Left lobe of liver (tissue), 2 donors: Measurements from ENCODE around the gene OR13J1. TPM values are rescaled to one million over a fixed set of nuclear protein-coding genes. Genes with fewer than 3 reads are reported as not detected.
"Not testable (repeated sequence)": the region's sequence is repeated elsewhere in the genome, so short reads cannot be mapped to it uniquely, and the experiment has no call there.

Experiments
- ATAC-seq: fragments of 200-7000 bp; cut with Tn5 transposase; one replicate; pipeline ENCODE4 v1.9.1; 2020; ENCODE audit warnings: mild to moderate bottlenecking, moderate library complexity
- DNase-seq: peaks from one replicate; pipeline ENCODE4 v3.0.0-alpha.2; 2020; ENCODE audit warnings: low spot score
- total RNA-seq: library from RNA; stranded (reverse); gene quantifications from one replicate; pipeline ENCODE4 v1.2.1, GENCODE V29; 2021
- donor health status: DM: no; HTN: no; CAD: no; lungs with moderate emphysema.
- donor health status: DM: no; HTN: yes; CAD: no.

OR13J1 gene
- total RNA-seq, 1 donor from 2014 or later: not detected

DNA sequence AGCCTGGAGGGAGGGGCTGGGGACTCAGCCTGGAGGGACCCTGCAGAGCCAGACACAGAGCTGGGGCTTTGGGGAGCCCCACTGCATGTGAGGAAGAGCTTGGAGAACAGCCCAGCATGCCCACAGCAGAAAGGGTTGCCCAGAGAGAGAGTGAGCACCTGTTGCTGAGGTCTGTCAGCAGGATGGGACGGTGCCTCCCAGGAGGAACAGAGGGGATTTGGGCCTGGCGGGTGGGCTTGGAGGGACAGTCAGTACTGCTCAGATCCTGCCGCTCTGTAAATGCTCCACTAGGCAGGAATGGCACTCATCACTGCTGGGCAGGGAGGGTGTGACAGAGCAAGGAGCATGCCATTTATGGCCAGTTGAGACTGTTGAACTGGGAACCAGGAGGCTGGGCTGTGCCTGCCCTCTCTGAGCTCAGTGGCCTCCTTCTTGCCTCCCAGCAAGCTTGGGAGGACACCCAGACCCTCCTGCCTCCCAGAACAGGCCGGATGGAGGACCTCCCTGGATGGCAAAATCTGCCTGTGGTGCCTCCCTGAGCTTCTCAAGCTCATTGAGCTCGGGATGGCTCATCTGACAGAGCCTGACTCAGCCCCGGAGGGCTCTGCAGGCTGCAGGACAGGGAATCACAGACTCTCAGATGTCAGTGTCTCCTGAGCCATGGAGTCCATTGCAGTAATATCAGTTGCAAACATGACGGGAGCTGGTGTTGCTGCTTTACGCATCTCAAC is 35.0 kb upstream of the OR13J1 start:
- DNase-seq: no peak
- no peak for ATAC-seq

DNA sequence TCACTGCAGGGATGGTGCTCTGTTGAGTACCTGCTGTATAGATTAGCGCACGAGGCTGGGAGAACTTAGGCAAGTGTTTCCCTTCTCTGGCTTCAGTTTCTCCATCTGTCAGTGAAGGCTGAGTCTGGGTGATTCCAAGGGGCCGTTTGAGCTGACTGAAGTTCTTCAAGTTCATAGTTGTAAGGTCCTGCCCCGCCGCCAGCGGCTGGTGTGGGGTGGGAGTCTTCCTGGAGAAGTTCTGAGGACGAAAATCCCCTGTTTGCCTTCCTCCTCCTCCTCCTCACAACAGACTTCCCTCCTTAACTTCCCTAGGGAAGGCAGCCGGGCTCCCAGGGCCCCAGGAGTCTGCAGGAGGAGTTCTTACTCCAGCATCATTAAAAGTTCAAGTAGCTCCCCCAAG is 34.1 kb upstream of the OR13J1 start:
- ATAC-seq (no peak), DNase-seq (no peak)

DNA sequence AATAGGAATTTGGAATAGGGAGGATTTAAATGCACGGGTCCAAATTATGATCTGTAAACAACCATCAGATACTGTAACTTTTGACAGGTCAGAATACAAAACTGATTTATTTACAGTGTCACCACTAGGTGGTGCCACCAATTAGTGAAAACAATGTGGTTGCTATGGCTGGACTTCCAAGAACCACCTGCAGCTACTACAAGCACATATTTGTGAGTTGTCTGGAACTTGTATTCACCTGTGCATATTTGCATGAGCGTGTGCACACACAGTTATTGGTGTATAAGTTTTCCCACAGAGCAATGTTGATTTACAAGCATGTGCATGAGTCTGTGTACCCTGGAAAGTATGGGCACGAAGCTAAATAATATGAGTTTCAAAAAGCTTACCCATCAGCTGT is 32.8 kb upstream of the OR13J1 start:
- ATAC-seq: peak; percentile 62
- DNase-seq: no peak

DNA sequence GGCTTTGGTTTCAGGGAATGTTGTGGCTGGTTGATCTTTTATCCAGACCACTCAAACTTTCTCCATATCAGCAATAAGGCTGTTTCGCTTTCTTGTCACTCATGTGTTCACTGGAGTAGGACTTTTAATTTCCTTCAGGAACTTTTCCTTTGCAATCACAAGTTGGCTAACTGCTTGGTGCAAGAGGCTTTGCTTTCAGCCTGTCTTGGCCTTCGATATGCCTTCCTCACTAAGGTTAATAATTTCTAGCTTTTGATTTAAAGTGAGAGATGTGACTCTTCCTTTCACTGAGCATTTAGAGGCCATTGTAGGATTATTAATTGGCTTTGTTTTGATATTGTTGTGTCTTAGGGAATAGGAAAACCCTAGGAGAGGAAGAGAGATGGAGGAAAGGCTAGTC is 28.8 kb upstream of the OR13J1 start:
- no peak for DNase-seq
- no peak for ATAC-seq

DNA sequence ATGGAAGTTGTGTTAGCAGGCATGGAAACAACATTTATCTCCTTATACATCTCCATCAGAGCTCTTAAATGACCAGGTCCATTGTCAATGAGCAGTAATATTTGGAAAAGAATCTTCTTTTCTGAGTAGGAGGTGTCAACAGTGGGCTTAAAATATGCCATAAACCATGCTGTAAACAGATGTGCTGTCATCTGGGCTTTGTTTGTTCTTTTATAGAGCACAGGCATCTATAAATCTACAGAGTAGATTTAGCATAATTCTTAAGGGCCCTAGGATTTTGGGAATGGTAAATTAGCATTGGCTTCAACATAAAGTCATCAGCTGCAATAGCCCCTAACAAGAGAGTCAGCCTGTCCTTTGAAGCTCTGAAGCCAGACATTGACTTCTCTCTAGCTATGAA is 28.1 kb upstream of the OR13J1 start:
- DNase-seq: no peak
- no peak for ATAC-seq

DNA sequence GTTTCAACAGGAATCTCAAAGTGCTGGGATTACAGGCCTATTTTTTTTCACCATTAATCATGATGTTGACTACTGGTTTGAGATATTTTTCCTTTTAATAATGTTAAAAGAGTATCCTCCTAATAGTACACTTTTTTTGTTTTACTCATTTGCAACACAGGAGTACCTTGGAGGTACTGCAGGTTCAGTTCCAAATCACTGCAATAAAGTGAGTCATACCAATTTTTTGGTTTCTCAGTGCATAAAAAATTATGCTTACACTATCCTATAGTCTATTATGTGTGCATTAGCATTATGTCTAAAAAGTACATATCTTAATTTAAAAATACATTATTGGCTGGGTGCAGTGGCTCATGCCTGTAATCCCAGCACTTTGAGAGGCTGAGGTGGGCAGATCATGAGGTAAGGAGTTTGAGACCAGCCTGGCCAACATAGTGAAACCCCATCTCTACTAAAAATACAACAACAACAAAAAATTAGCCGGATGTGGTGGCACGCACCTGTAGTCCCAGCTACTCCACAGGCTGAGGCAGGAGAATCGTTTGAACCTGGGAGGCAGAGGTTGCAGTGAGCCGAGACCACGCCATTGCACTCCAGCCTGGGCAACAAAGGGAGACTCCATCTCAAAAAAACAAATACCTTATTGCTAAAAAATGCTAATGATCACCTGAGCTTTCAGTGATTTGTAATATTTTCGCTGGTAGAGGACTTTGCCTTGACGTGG is 27.3 kb upstream of the OR13J1 start:
- not testable (repeated sequence) for DNase-seq, ATAC-seq

DNA sequence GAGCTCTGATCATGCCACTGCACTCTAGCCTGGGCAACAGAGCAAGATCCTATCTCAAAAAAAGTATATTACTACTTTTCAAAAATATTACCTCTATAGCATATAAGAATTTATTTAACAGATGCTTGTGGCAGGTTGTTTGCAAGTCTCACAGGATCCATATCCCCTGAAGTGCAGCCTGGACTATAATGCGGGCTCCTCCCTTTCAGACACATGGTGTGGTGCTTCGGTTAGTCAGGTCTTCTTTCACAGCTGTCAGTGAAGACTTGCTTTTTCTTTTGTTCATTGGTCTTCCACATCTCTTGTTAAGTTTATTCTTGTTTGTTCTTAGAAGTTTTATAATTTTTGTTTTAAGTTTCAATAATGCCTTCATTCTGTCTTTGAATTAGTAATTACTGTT is 26.4 kb upstream of the OR13J1 start:
- ATAC-seq (no peak), DNase-seq (no peak)

DNA sequence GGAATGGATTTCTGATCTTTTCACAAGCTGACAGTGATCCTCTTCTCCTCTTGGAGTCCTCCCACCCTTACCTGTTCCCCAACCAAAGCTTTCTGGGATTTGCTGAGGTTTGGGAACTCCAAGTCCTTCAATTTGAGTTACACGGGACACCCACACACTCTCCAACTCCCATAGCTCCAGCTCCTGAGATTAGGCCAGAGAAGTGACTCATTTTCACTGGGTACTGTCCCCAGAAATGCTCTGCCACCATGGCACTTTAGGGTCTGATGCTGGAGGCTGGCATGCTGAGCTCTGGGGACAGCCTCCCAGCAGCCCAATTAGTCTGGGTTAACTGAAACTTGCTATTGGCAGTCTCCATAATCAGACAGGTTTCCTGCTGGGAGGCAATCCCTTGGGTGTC is 21.9 kb upstream of the OR13J1 start:
- ATAC-seq (no peak), DNase-seq (no peak)

DNA sequence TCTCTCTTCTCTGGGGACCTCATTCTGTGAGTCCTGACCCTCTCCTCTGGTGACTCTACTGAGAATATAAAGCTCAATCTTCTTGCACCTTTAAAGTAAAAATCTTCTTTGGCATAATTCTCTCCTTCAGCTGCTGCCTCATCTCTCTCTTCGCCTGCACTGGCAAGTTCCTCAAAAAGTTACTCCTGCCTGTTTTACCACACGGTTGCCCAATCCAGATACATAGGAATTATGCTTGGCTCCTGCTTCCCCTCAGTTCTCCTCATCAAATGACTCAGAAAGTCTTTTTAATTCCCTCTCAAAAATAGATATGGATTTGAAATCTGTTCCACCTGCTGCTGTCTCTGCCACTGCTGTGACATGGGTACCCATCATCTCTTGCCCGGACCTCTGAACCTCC is 21.4 kb upstream of the OR13J1 start:
- ATAC-seq: no peak
- DNase-seq: no peak

DNA sequence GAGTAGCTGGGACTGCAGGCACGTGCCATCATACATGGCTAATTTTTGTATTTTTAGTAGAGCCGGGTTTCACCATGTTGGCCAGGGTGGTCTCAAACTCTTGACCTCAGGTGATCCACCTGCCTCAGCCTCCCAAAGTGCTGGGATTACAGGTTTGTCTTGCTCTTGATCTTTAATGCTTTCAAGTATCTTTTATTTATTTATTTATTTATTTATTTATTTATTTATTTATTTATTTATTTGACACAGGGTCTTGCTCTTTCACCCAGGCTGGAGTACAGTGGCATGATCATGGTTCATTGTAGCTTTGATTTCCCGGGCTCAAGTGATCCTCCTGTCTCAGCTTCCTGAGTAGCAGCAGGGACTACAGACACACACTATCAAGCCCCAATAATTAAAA is 14.7 kb upstream of the OR13J1 start:
- DNase-seq, ATAC-seq: not testable (repeated sequence)

DNA sequence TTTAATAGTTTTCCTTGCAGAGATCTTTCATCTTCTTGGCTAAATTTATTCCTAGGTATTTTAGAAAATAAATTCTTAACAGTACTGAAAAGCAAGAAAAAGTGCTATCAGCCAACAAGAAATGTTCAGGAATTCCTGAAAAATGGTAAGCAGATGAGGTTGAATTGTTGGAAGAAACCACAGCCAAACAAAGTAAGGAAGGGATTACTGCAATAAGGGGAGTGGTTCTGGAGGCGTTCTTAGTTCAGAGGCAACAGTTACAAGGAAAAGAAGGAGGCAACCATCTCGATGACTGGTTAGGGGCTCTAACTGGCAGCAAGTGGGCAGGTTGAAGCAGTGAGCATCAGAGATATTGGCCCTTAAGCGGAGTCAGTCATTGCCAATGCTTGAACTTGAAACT is 12.8 kb upstream of the OR13J1 start:
- ATAC-seq (no peak), DNase-seq (no peak)

DNA sequence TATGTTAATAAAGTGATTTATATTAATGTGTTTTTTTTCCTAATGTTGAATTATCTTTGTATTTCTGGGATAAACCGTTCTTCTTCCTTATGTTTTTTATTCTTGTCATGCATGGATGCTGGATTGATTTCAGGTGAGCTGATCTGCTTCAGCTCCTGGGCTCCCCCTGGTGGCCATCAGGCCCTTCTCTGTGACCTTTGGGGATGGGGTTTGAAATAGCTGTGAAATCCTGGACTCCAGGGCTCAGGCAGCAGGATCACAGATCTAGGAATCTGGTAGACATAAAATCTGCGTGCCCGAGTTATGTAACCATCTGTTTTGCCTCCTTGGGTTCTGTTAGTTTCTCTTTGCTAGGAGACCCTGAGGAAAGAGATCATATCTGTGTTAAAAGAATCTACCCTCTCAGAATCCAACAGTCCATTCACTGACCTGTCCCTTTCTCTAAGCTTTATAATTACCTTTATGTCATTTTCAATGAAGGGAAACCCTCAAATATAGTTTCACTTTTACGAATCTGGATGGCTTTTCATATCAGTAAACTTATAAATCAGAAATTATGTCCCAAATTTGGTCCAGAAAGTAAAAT is 12.2 kb upstream of the OR13J1 start:
- peak; percentile 100 for ATAC-seq

DNA sequence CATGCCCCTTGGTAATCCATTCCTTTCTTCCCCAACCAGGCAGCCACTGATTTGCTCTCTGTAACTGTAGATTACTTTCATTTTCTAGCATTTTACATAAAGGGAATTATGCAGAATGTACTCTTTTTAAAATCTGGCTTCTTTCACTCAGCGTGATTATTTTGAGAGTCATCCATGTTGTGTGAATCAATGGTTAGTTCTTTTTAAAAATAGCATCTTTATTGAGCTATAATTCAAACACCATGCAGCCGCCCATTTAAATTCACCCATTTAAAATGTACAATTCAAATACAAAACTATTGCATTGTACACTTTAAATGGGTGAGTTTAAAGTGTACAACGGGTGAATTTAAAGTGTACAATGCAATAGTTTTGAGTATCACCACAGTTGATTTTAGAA is 2.3 kb upstream of the OR13J1 start:
- ATAC-seq (no peak), DNase-seq (no peak)

More for the DNA sequence above, 12.2 kb upstream of the OR13J1 start:
- DNase-seq: peak; percentile 83

DNA sequence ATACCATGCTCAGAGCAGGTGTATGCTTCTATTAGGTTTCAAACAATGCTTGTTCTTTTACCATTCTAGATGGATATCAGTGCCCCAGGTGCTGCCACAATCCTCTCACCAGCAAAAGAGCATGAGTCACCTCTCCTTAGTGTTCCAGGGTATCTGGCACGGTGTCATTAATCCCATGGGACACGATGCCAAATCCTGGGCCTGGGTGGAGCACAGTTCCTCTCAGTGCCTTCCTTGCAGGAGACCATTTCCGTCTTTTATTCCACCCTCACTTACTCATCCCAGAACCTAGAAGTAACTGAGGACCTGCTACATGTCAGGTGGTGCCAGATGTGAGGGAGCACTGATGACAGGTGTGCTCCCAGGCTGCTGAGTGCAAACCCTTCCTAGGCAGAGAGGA is 1.3 kb upstream of the OR13J1 start:
- no peak for DNase-seq
- no peak for ATAC-seq

DNA sequence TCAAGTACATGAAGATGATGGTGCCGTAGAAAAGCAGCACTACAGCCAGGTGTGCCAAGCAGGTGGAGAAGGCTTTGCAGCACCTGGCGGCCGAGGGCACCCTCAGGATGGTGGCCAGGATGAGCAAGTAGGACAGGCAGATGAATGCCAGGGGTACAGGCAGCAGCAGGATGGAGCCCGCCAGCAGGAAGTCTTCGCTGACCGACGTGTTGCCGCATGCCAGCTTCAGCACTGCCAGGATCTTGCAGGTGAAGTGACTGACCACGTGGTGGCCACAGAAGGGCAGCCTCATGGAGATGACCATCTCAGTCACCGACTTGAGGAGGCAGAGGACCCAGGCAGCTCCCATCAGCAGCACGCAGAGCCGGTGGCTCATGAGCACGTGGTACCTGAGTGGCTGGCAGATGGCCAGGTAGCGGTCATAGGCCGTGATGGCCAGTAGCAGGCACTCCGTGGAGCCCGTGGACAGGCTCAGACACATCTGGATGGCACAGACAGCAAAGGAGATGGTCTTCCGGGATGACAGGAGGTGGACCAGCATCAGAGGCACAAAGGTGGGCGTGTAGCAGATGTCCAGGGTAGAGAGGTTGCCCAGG is 482 bp downstream of the OR13J1 start:
- DNase-seq (no peak), ATAC-seq (no peak)

DNA sequence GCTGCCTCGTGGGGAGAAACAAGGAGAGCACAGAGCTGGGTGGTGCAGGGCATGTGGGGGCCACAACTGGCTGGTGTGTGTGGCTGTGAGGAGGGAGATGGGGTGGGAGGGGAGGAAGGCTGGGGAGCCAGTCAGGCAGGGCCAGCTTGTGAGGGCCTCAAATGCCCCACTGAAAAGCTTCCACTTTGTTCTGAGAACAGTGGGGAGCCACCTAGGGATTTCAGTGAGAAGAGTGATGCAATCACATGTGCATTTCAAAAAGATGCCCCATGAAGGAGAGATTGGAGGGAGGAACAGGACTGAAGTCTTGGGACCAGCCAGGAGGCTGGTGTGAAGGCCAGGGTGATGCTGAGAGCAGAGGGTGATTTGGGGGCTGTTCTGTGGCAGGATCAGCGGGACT is 1.3 kb downstream of the OR13J1 start:
- ATAC-seq: no peak

DNA sequence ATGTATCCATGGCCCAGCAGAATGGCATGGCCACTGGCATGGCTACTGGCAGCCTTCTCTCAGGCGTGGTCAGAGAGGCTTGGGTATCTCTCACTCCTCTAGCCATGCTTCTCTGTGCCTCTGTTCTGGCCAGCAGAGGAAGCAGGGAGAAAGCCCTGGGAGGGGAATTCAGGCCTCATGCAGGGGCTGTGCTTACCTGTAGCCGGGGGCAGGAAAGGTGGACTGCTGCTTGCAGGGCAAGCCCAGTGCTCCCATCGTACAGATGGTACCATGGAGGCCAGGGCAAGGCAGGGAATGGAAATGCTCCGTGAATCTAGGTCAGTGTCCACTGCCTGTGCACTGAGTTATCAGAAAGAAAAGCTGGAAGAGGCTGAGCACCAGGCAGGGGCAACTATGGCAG is 2.7 kb downstream of the OR13J1 start:
- ATAC-seq: no peak
- DNase-seq: no peak

More for the DNA sequence above, 1.3 kb downstream of the OR13J1 start:
- no peak for DNase-seq

DNA sequence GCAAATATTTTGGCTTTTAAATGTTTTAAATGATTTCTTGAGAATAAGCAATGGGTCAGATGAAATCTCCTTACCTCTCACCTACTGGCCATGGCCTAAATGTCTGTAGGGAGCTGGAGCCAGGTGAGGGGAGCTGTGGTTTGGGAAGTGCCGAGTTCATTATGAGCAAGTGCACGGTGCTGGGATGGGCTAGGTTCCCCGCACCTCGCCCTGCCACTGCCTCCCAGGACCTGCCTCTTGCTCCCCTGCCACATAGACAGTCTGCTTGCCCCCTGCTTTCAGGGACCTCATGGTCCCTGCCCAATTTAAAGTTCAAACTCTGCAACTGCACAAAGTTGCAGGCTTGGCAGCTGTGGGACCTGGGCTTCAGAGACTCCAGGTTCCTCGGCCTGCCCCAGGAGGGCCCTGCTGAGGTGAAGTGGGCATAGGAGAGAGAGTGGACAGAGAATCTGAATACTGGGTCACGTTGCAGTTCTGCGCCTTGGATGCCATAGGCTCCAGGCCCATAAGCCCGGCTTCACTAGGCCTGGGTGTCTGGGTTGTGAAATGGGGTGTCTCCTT is 5.4 kb downstream of the OR13J1 start:
- DNase-seq (no peak), ATAC-seq (no peak)

DNA sequence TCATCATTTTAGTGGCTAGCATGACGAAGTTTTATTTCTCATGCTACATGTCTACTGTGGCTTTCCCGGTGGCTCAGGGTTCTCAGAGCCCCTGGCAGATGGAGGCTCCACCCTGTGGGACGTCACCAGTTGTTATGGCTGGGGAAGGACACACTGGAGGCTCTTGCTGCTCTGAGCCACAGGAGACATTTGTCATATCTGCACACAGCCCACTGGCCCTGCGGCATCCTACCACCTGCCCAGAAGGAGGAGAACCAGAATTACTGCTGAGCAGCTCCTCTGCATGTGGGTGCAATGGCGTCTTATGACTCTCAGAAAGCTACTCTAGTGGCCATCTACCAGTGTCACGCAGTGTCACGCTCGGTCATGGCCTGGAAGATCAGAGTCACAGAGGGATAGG is 6.6 kb downstream of the OR13J1 start:
- DNase-seq (no peak), ATAC-seq (no peak)

DNA sequence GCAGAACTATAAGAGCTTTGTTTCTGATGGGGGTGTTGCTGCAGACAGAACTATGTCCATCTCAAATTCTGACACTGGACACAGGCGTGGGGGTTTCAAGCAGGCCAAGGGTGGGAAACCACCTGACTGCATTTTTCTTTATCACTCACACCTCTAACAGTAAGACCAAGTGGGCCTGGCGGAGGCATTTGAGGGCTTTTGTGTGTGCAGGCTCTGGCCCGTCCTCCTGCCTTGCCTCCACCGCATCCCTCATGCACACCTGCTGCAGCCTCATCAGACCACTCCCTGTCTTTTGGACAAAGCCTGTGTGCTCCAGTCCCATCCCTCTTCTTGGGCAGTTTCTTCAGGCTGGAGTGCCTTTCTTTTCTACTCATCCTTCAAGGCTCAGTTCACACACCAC is 7.9 kb downstream of the OR13J1 start:
- DNase-seq (no peak), ATAC-seq (no peak)

DNA sequence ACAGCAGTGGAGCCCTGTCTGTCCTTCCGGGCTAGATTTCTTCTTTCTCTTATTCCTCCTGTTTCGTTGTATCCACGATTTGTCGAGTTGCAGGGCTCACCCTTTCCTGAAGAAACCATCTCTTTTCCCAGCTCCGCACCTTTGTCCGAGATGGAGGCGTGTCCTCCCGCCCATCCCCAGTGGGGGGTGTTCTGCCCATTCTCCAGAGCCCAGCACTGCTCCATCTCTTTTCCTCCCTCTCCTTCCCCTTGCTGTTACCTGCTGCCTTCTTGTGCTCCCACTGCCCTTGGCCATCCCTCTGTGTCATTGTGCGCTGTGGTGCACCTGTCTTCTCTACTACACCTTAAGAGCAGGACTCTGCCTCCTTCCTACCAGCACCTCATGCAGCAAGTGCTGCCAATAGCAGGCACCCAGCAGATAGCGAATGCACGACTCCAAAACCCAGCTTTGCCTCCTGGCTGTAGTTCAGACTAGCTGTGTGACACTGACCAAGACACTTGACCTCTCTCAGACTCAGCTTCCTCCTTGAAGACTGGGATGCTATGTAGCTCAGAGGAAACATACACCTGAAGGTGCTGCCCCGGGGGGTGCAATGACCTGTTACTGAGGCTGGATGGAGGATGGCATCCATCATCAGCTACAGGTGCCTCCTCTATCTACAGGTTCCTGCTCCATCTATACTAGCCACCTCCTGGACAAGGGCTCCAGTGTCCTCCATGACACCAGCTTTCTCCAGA is 8.9 kb downstream of the OR13J1 start:
- ATAC-seq (no peak), DNase-seq (no peak)
